Spleen (tissue), 7 donors: ENCODE results near the gene TDRD9.

Experiments
- POLR2AphosphoS5 ChIP-seq, 3 donors: sonication (generic); formaldehyde crosslinking; IDR thresholded peaks; one replicate each; pipeline ENCODE4 v1.5.1; 2017; ENCODE audit warnings: antibody characterized with exemption in 3 of 3
- TF ChIP-seq, protein P1 (sequence below), 11 experiments: fragments of 200-600 bp in 7 of 11; fragments of 450-650 bp in 4 of 11; sonication (generic) in 4 of 11; IDR thresholded peaks in 8 of 11; conservative IDR thresholded peaks in 3 of 11; 1 replicate in 7 of 11; 2 replicates in 4 of 11; pipeline versions ENCODE4 v1.4.0 to v1.8.0; 2016 to 2021; ENCODE audit warnings: antibody characterized with exemption in 11 of 11, inconsistent platforms in 4 of 11, mild to moderate bottlenecking in 1 of 11
- donor health status: DM: no; HTN: no; CAD: no; lungs with moderate emphysema.
- donor health status: DM: no; HTN: no; CAD: no.
- donor health status: DM: no; HTN: no; CAD: no.

DNA sequence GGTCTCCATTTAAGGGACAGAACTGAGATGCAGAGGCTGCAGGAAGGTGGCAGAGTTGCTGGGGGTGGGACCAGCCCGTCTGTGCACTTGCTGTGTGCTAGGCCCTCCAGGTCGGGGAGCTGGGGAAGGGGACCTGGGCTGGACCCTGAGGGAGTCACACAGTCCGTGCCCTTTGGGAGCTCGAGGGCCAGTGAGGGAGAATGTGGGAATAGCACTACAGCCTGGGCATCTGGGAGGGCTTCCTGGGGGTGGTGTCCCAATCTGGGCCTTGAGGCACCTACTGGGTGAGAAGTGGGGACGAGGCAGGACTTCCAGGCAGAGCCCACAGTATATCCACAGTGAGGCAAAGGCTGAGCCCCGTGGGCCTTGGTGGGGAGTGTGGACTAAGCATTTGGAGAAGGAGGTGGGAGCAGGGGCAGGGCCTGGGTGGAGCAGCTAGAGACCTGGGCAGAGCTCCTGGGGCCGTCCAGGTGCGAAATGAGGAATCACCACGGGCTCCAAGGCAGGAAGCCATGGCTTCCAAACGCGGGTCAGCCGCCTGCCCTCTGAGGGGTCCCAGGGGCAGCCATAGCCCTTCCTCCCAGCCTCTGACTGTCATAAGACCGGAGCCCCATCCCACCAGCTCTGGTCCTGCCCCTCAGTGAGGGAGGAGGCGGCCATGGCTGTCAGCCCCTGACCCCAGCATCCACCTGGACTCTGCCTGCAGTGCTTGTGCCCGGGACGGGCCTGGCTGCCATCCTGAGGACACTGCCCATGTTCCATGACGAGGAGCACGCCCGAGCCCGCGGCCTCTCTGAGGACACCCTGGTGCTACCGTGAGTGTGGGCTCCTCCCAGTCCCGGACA is 163.9 kb downstream of the TDRD9 start:
- TF ChIP-seq, protein P1, sequence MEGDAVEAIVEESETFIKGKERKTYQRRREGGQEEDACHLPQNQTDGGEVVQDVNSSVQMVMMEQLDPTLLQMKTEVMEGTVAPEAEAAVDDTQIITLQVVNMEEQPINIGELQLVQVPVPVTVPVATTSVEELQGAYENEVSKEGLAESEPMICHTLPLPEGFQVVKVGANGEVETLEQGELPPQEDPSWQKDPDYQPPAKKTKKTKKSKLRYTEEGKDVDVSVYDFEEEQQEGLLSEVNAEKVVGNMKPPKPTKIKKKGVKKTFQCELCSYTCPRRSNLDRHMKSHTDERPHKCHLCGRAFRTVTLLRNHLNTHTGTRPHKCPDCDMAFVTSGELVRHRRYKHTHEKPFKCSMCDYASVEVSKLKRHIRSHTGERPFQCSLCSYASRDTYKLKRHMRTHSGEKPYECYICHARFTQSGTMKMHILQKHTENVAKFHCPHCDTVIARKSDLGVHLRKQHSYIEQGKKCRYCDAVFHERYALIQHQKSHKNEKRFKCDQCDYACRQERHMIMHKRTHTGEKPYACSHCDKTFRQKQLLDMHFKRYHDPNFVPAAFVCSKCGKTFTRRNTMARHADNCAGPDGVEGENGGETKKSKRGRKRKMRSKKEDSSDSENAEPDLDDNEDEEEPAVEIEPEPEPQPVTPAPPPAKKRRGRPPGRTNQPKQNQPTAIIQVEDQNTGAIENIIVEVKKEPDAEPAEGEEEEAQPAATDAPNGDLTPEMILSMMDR (IDR thresholded peaks at IDR 0.05 in 8 of 11, conservative IDR thresholded peaks at IDR 0.05 in 3 of 11): no peak
- no peak for TF ChIP-seq POLR2AphosphoS5 (IDR thresholded peaks at IDR 0.05)
